Stimulated activated CD8-positive, alpha-beta memory T cell treated with anti-CD3 and anti-CD28 coated beads, Interleukin-12 subunit alpha, Interleukin-12 subunit beta, amount 100 ng/mL, for 1 hour (primary cell): Measurements from ENCODE around the gene DLX1.

ENCODE experiments used
- DNase-seq: peaks from one replicate; pipeline ENCODE4 v3.0.0-alpha.2; 2020; ENCODE audit warnings: low read depth

Gene DLX1

GRCh38 chr2:172087780-172088244, 2.5 kb downstream of the DLX1 start:
- DNase-seq = no peak

GRCh38 chr2:172088245-172089004, 3.1 kb downstream of the DLX1 start:
- DNase-seq = no peak

GRCh38 chr2:172089005-172089504, 3.7 kb downstream of the DLX1 start:
- DNase-seq = no peak

GRCh38 chr2:172089633-172090032, 4.3 kb downstream of the DLX1 start:
- DNase-seq = no peak

GRCh38 chr2:172090044-172090961, 5.0 kb downstream of the DLX1 start:
- no peak for DNase-seq

- no peak for DNase-seq
Observed at GRCh38 chr2:172091000-172091641, 5.8 kb downstream of the DLX1 start.

GRCh38 chr2:172091761-172092566, 6.7 kb downstream of the DLX1 start:
- DNase-seq = no peak

- no peak for DNase-seq
Observed at GRCh38 chr2:172092716-172093415, 7.6 kb downstream of the DLX1 start.

- no peak for DNase-seq
Observed at GRCh38 chr2:172093416-172094293, 8.3 kb downstream of the DLX1 start.

- DNase-seq = no peak
Observed at GRCh38 chr2:172094294-172095145, 9.2 kb downstream of the DLX1 start.

- DNase-seq = peak; percentile 54
Observed at GRCh38 chr2:172095146-172095904, 10.0 kb downstream of the DLX1 start.

- DNase-seq = no peak
Observed at GRCh38 chr2:172095905-172096625, 10.8 kb downstream of the DLX1 start.

- no peak for DNase-seq
Observed at GRCh38 chr2:172096626-172097547, 11.6 kb downstream of the DLX1 start.

GRCh38 chr2:172097557-172098131, 12.3 kb downstream of the DLX1 start:
- DNase-seq = no peak

GRCh38 chr2:172098287-172098649, 13.0 kb downstream of the DLX1 start:
- no peak for DNase-seq
